ENCODE results near the gene XYLT1.

DNA sequence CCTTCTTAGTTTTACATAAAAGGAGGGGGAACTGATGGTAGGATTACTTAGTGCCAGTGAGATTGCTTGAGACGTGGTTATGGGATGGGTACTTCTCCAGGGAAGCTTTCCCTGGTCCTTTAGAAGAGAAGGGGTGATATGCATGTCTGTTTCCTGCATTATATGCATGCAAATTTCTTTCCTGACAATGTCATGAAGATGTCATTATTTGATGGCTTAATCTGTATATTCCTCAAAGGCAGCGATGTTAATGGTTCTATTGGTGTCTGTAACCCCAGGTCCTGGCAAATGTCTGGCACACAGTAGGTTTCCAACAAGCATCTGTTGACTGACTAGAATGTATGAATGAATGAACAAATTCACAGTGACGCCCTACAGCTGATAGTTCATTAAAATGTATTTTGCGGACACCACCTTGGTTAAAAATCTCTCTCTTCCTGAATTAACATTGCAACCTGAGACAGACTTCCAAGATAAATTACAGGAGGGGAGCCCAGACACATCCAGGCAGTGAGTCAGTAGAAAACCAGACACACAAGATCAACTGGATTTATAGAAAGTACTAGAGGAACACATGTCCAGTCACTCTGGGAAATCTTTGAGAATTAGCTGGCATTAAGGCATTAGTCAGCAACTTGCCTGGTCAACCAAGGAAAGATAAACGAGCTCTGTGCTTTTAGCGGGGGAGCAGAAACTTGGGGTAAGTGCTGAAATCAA, 293.4 kb downstream of the XYLT1 start:
- TF ChIP-seq CTCF (conservative IDR thresholded peaks at IDR 0.05; ENCODE audit: low read length), result no peak
- TF ChIP-seq EZH2phosphoT487 (IDR thresholded peaks at IDR 0.05; ENCODE audit: borderline replicate concordance), result no peak

Data from Loucy (cell line).